Superior temporal gyrus (tissue), 1 donor: Measurements from ENCODE around the gene RIPPLY3.

Source experiments
- DNase-seq: peaks from one replicate; pipeline ENCODE4 v3.0.0-alpha.2; 2016; ENCODE audit errors: extremely low spot score

The RIPPLY3 gene

GRCh38 chr21:37006486-37007291 lies at the start of gene RIPPLY3:
Gene RIPPLY3 (plus strand): TSS chr21:37006702. CDS start chr21:37006773, 71 bp downstream.
- DNase-seq, result no peak

GRCh38 chr21:36959020-36959835 lies 47.3 kb upstream of the RIPPLY3 start:
- DNase-seq, result no peak

GRCh38 chr21:36960676-36961284 lies 45.7 kb upstream of the RIPPLY3 start:
- peak; percentile 56 for DNase-seq

- no peak for DNase-seq
Observed at GRCh38 chr21:36962098-36962780, 44.3 kb upstream of the RIPPLY3 start.

GRCh38 chr21:36964398-36964797 lies 42.1 kb upstream of the RIPPLY3 start:
- DNase-seq, result no peak

- DNase-seq, result no peak
Observed at GRCh38 chr21:36964827-36965719, 41.4 kb upstream of the RIPPLY3 start.

- DNase-seq, result no peak
Observed at GRCh38 chr21:36965720-36966065, 40.8 kb upstream of the RIPPLY3 start.

GRCh38 chr21:36966066-36966820 lies 40.3 kb upstream of the RIPPLY3 start, which contains the start of gene HLCS:
Gene HLCS (minus strand): TSS chr21:36966669. CDS start chr21:36966638, 31 bp downstream.
- no peak for DNase-seq

GRCh38 chr21:36966821-36967768 lies 39.4 kb upstream of the RIPPLY3 start:
- DNase-seq, result peak; percentile 60

- DNase-seq, result no peak
Observed at GRCh38 chr21:36968414-36968813, 38.1 kb upstream of the RIPPLY3 start.

- no peak for DNase-seq
Observed at GRCh38 chr21:36968976-36969375, 37.5 kb upstream of the RIPPLY3 start.

GRCh38 chr21:36973986-36974850 lies 32.3 kb upstream of the RIPPLY3 start:
- DNase-seq, result no peak

- DNase-seq, result no peak
Observed at GRCh38 chr21:36974851-36975192, 31.7 kb upstream of the RIPPLY3 start.

- DNase-seq, result no peak
Observed at GRCh38 chr21:36976228-36976861, 30.2 kb upstream of the RIPPLY3 start.

GRCh38 chr21:36976882-36977651 lies 29.4 kb upstream of the RIPPLY3 start:
- peak; percentile 57 for DNase-seq

- no peak for DNase-seq
Observed at GRCh38 chr21:36980280-36981048, 26.0 kb upstream of the RIPPLY3 start.
